SW480 (cell line): Measurements from ENCODE around the gene PRDX1.
"Not testable (repeated sequence)": the region's sequence is repeated elsewhere in the genome, so short reads cannot be mapped to it uniquely, and the experiment has no call there.

Experiments used
- DNase-seq: peaks from one replicate; pipeline ENCODE4 v3.0.0-alpha.2; 2016; ENCODE audit warnings: low spot score

The PRDX1 gene

DNA sequence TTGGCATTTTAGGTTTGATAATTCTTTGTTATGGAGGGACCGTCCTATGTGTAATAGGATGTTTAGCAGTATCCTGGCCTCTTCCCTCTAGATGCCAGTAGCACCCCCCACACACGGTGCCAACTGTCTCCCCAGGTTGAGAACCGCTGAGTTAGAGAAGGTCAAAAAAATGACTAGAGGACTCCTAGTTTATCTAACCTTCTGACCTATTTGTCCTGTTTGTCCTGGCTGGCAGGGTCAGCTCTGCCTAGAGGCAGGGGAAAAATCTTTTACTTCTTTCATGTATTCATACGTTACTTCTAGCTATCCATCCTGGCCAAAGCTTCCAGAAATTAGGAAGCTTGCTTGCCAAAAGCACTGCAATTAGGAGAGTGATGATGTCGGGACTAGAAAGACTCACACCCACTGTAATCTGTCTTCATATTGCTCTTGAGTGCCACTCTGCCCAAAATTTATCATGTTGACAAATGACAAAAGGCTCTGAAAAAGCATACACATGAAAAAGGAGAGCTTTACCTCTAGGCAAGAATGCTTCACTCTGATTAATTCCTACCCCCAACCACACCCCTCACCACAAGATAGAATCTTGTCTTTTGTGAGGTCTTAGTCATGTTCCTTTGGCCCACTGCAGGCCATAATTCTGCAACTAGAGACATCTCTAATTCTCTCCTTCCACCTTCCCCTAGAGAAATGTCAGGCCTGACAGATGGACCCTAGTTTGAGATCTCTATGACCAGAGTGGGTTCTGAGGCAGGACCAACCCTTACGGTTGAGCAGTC is 14.5 kb upstream of the PRDX1 start:
- DNase-seq, result no peak

DNA sequence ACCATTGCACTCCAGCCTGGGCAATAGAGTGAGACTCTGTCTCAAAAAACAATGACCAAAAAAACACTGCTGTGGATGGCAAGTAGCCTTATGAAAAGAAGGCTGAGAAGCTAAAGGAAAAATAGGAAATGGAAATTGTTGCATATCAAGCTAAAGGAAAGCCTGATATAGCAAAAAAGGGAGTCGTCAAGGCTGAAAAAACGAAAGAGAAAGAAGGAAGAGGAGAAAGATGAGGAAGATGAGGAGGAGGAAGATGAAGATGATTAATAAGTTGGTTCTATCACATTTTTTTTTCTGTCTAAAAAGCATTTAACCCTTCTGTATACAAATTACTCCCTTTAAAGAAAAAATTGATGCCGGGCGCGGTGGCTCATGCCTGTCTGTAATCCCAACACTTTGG is 10.2 kb upstream of the PRDX1 start:
- no peak for DNase-seq

DNA sequence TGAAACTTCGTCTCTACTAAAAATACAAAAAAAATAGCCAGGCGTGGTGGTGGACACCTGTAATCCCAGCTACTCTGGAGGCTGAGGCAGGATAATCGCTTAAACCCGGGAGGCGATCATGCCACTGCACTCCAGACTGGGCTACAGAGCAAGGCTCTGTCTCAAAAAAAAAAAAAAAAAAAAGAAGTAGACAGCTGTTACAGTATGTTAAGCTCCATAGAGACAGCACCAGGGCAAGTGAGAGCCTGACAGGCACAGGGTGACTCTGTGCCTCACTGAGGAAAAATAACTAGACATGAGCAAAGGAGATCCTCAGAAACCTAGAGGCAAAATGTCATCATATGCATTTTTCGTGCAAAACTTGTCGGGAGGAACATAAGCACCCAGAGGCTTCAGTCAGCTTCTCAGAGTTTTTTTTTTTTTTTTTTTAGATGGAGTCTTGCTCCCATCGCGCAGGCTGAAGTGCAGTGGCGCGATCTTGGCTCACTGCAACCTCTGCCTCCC is 9.0 kb upstream of the PRDX1 start:
- no peak for DNase-seq

DNA sequence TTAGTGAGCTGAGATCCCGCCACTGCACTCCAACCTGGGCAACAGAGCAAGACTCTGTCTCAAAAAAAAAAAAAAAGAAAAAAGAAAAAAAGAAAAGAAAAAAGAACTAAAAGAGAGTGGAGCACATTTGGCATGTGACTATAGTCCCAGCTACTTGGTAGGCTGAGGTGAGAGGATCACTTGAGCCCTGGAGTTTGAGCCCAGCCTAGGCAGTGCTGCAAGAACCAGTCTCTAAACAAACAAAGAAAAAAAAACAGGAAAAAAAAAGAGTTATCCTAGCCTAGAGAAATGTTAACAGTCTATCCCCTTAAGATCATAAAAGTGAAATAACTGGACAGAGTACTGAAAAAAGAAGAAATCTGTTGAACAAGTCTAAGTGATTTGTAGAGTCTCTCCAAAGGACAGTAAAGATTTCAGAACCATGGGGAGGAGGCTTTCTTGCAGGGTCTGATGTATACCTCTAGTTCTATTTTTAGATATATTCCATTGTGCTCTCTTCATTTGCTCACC is 4.5 kb upstream of the PRDX1 start:
- DNase-seq, result no peak

DNA sequence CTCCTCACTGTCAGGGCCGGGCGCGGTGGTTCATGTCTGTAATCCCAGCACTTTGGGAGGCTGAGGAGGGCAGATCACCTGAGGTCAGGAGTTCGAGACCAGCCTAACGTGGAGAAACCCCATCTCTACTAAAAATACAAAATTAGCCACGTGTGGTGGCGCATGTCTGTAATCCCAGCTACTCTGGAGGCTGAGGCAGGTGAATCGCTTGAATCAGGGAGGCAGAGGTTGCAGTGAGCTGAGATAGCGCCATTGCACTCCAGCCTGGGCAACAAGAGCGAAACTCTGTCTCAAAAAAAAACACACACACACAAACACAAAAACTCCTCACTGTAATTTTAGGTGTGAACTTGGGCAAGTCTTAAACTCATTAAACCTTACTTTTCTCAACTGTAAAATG is 2.3 kb upstream of the PRDX1 start:
- DNase-seq, result not testable (repeated sequence)

DNA sequence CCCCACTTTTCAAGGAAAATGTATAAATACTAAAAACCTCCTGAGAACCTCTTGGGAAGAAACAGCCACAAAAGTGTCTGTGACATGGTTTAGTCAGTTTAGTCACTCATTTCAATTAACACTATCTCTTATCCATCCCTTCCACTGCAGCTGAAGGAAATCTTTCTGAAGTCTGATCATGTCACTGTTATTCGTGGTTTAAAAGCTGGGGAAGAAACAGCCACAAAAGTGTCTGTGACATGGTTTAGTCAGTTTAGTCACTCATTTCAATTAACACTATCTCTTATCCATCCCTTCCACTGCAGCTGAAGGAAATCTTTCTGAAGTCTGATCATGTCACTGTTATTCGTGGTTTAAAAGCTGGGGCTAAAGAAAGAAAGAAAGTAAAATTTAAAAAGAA is 1.8 kb upstream of the PRDX1 start:
- not testable (repeated sequence) for DNase-seq

DNA sequence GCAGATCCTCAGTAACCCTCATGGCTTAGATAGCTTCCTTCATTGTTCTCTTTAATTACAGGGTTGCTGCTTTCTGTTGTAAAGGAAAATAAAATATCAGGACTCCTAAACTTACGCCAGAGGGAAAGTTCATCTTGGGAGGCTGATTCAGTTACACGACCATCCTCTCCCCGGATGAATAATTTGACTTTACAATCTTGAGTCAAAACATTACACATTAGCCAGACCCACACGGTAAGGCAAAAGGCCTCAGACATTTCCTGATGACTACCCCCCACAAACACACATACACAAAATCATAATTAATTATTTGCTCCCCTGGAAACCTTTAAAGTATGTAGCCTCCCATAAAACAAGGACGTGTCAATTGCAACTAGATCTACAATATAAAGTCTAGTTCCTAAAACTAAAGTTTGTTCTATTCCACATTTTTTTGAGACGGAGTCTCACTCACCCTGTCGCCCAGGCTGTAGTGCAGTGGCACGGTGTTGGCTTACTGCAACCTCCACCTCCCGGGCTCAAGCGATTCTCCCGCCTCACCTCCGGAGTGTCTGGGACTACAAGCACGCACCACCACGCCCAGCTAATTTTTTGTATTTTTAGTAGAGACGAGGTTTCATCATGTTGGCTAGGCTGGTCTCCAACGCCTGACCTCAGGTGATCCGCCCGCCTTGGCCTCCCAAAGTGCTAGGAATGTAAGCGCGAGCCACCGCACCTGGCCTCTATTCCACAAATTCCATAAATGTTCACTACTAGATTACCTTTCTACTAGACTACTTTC is 830 bp upstream of the PRDX1 start:
- DNase-seq, result peak; percentile 41

DNA sequence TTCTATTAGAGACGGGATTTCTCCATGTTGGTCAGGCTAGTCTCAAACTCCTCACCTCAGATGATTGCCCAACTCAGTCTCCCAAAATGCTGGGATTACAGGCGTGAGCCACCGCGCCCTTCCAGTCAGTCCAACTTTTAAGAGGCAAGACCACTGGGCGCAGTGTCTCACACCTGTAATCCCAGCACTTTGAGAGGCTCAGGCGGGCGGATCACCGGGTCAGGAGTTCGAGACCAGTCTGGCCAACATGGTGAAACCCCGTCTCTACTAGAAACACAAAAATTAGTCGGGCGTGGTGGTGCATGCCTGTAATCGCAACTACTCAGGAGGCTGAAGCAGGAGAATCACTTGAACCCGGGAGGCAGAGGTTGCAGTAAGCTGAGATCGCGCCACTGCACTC is 1.9 kb downstream of the PRDX1 start:
- not testable (repeated sequence) for DNase-seq

DNA sequence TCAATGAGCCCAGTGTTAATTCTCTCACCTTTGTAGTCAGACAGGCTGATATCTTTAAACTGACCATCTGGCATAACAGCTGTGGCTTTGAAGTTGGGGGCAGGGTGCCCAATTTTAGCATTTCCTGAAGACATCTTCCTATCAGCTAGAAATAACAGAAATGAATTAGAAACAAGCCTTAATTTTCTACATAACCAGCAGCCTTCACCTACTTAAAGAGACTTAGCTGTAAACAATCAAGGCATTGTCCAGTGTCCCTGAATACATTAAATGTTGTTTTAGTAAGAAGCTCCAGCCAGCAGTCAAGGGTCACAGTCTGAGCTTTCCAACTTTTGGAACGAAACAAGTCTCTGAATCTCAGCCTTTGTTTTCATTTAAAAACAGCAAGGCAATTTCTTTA is 2.8 kb downstream of the PRDX1 start:
- DNase-seq, result no peak

DNA sequence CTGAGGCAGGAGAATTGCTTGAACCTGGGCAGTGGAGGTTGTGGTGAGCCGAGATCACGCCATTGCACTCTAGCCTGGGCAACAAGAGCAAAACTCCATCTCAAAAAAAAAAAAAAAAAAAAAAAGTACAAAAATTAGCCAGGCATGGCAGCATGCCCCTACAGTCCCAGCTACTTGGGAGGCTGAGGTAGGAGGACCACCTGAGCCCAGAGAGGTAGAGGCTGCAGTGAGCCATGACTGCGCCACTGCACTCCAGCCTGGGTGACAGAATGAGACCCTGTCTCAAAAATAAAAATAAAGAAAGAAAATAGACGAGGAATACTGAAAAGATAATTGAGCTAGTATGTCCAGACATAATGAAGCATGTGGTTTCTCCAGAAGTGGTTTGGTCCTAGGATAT is 3.3 kb downstream of the PRDX1 start:
- not testable (repeated sequence) for DNase-seq

DNA sequence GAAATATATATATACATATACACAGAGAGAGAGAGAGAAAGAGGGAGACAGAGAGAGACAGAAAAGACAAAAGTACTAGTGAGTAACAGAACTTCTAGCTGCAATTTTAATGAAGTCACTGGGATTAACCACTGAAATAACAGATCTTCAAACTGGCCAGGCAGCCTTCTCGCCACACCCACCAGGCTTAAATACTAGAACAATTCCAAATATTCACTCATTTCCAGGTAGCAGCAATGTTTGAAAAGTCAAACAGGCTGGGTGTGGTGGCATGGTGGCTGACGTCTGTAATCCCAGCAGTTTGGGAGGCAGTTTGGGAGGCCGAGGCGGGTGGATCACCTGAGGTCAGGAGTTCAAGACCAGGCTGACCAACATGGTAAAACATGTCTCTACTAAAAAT is 5.2 kb downstream of the PRDX1 start:
- DNase-seq, result no peak

DNA sequence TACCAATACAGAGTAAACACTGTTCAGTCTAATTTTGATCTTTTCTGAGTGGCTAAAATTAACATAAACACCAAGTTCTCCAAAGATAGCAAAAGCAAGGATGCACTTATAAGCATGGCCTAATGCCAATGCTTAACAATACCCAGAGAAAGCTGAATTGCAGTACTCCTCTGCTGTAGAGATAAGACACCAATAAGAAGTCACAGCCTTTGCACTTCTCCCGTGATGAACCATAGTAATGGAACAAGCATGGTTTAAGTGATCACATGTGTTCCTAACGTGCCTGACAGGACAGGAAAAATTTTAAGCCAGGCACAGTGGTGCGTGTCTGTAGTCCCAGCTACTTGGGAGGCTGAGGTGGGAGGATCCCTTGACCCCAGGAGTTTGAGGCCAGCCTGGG is 5.6 kb downstream of the PRDX1 start:
- no peak for DNase-seq

DNA sequence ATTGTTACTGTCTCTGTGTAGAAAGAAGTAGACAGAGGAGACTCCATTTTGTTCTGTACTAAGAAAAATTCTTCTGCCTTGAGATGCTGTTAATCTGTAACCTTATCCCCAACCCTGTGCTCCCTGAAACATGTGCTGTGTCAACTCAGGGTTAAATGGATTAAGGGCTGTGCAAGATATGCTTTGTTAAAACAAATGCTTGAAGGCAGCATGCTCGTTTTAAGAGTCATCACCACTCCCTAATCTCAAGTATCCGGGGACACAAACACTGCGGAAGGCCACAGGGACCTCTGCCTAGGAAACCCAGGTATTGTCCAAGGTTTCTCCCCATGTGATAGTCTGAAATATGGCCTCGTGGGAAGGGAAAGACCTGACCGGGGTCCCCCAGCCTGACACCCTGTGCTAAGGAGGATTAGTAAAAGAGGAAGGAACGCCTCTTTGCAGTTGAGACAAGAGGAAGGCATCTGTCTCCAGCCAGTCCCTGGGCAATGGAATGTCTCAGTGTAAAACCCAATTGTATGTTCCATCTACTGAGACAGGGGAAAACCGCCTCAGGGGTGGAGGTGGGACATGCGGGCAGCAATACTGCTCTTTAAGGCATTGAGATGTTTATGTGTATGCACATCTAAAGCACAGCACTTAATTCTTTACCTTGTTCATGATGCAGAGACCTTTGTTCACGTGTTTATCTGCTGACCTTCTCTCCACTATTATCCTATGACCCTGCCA is 8.0 kb downstream of the PRDX1 start:
- DNase-seq, result not testable (repeated sequence)

DNA sequence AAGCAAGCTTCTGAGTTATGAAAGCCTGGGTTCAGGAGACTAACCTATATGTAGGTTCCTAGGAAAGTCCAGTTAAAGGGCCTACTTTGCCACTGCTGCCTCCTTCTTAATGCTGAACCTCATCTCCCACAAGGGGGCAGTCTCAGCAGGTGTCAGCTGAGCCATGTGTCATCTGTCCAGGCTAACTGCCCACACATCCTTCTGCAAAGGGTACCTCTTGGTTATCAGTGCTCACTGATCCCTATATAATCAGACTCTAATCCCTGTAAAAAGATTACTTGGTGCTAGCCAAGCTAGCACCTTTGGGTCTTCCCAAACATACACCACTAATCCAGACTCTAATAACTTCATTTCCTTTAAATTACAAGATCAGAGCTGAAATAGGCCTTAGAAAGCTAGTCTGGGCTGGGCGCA is 9.0 kb downstream of the PRDX1 start:
- peak; percentile 69 for DNase-seq

DNA sequence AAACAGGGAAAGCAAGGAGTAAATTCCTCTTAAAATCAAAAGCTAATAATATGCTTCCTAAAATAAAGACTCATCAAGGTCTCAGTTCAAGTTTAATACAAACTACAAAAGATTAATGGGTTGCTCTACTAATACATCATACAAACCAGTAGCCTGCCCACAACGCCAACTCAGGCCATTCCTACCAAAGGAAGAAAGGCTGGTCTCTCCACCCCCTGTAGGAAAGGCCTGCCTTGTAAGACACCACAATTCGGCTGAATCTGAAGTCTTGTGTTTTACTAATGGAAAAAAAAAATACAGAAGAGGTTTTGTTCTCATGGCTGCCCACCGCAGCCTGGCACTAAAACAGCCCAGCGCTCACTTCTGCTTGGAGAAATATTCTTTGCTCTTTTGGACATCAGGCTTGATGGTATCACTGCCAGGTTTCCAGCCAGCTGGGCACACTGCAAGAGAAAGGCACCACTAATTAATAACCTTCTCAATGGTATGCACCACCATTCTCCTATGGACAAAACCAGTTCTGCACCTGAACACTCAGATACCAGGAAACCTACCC is 10.6 kb downstream of the PRDX1 start:
- no peak for DNase-seq

DNA sequence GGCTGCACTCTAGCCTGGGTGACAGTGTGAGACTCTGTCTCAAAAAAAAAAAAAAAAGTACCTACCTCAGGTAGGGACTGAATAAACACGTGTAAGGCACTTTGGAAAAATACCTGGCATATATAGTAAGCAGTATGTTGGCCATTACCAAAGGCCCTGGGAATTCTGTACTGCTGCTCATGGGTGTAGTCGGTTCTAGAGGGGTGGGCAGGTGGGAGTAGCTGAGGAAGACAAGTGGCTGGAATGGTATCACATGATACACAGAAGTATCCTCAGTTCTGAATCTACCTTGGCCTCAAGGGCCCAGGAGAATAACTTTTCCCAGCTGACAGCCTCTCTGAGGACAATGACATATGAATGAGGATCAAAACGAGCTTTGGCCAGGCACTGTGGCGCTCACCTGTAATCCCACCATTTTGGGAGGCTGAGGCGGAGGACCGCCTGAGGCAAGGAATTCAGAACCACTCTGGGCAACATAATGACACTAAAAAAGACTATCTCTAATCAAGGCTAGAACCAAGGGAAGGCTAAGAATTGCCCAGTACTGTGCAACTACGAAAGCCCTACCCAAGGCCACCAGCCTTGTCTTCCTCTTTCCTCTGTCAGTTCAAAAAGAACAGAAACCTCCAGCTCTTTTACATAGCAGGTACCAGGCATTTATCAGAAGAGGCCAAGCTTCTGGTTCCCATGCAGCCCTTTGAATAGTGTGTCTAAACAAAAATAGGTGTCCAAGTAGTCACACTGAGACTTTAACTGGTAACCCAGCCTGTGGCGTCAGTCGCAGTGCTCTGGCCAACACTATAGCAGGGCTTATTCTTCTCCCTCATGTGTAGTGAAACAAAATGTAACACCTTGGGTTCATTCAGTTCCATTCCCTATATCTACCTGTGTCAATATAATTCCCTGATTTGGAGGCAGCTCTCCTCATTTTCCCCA is 11.4 kb downstream of the PRDX1 start:
- DNase-seq, result no peak

DNA sequence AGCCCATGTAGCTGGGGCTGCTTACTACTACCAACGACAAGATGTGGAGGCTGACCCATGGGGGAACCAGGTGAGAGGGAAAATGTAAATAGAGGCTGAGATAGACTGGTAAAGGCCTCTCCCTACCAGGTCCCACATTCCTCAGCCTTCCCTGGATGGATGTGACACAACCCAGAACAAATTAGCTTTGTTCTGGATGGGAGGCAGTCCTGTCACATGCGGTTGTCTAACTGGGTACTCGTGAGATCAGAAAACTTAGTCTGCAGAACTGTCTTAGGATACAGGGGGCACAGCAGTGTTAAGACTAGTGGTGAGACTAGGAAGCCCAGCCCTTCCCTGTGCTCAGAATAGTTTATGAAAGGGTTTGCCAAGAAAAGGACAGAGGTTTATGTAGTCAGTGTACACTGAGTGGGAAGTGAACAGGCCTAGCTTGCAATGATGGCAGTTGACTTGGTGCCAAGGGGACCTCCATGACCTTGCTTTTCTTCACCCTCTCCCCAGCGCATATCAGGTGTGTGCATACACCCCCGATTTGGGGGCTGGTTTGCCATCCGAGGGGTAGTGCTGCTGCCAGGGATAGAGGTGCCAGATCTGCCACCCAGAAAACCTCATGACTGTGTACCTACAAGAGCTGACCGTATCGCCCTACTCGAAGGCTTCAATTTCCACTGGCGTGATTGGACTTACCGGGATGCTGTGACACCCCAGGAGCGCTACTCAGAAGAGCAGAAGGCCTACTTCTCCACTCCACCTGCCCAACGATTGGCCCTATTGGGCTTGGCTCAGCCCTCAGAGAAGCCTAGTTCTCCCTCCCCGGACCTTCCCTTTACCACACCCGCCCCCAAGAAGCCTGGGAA is 13.2 kb downstream of the PRDX1 start:
- no peak for DNase-seq

DNA sequence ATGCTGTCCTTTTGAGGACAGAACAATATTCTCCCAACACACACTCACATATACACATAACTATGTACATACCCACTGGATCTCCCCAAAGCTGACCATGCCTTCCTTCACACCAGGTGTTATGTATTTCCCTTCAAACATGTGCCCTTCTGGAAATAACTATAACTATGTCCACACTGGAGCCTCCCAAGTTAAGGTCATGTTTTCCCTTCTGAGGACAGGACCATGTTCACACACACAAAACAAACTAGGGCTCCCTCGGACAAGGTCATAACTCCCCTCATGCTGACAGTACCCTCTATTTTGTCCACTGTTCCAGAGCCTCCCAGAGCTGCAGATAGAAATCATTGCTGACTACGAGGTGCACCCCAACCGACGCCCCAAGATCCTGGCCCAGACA is 13.8 kb downstream of the PRDX1 start:
- no peak for DNase-seq

DNA sequence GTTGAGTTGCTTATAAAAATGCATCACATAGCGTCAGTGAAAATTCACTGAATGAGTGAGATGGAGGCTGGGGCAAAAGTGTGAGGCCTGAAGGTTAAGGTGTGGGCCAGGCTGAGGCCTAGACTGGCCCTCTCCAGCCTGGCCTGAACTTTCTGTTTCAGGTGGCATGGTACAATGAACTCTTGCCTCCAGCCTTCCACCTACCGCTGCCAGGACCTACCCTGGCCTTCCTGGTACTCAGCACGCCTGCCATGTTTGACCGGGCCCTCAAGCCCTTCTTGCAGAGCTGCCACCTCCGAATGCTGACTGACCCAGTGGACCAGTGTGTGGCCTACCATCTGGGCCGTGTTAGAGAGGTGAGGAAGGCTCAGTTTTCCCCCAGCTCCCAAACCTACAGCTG is 14.5 kb downstream of the PRDX1 start:
- no peak for DNase-seq
